GM10266 (cell line): Measurements from ENCODE around the gene MAPT.
"Not testable (repeated sequence)": the region's sequence is repeated elsewhere in the genome, so short reads cannot be mapped to it uniquely, and the experiment has no call there.

Experiments used
- DNase-seq: peaks from one replicate; pipeline ENCODE4 v3.0.0; 2012; ENCODE audit errors: extremely low spot score
- CTCF ChIP-seq: IDR thresholded peaks from 2 replicates; pipeline ENCODE4 v1.5.1; 2012; ENCODE audit warnings: mild to moderate bottlenecking, low read depth; ENCODE audit not compliant: control insufficient read depth, insufficient read depth; ENCODE audit errors: missing control alignments

Gene MAPT

GRCh38 chr17:45954914-45955313, 60.6 kb downstream of the MAPT start:
- no peak for TF ChIP-seq CTCF
- no peak for DNase-seq

- DNase-seq: no peak
- TF ChIP-seq CTCF: no peak
Measured at GRCh38 chr17:45955326-45955725, 61.0 kb downstream of the MAPT start.

GRCh38 chr17:45956090-45956489, 61.7 kb downstream of the MAPT start:
- no peak for DNase-seq
- no peak for TF ChIP-seq CTCF

- not testable (repeated sequence) for DNase-seq
Measured at GRCh38 chr17:45956746-45957145, 62.4 kb downstream of the MAPT start.

GRCh38 chr17:45958307-45958706, 64.0 kb downstream of the MAPT start:
- TF ChIP-seq CTCF: no peak
- DNase-seq: no peak

GRCh38 chr17:45958994-45959665, 64.8 kb downstream of the MAPT start:
- no peak for DNase-seq
- TF ChIP-seq CTCF: no peak

- no peak for TF ChIP-seq CTCF
Measured at GRCh38 chr17:45960311-45960710, 66.0 kb downstream of the MAPT start.

GRCh38 chr17:45961206-45961605, 66.9 kb downstream of the MAPT start:
- DNase-seq: no peak
- TF ChIP-seq CTCF: no peak

More at GRCh38 chr17:45960311-45960710, 66.0 kb downstream of the MAPT start:
- DNase-seq: no peak
